Activated CD4-positive, alpha-beta T cell treated with anti-CD3 and anti-CD28 coated beads, Interleukin-2, amount 10 ng/mL, durations not matched to agents 7 days and 5 days (primary cell): Measurements from ENCODE around the gene RASSF5. TPM values are rescaled to one million over a fixed set of nuclear protein-coding genes. Genes with fewer than 3 reads are reported as not detected.

ENCODE experiments used
- CTCF ChIA-PET: fragments of 350-600 bp; sonication (Branson Sonifier 250); formaldehyde crosslinking; loops from one replicate; lab custom pipeline; 2021; ENCODE audit warnings: antibody characterized with exemption; lab: Charles Lee
- POLR2A ChIA-PET: fragments of 350-600 bp; sonication (Branson Sonifier 250); formaldehyde crosslinking; loops from one replicate; lab custom pipeline; 2021; ENCODE audit warnings: antibody characterized with exemption; lab: Charles Lee
- DNase-seq: peaks from one replicate; pipeline ENCODE4 v3.0.0-alpha.2; 2020
- H3K27ac Mint-ChIP-seq: one replicate; pipeline ENCODE4 v1.8.0; 2021; ENCODE audit warnings: mild to moderate bottlenecking, moderate library complexity, mixed read lengths
- H3K27me3 Mint-ChIP-seq: one replicate; pipeline ENCODE4 v1.8.0; 2021; ENCODE audit warnings: mixed read lengths
- H3K36me3 Mint-ChIP-seq: one replicate; pipeline ENCODE4 v1.8.0; 2021; ENCODE audit warnings: low read depth, mixed read lengths
- H3K4me1 Mint-ChIP-seq: one replicate; pipeline ENCODE4 v1.8.0; 2021; ENCODE audit warnings: mixed read lengths
- H3K4me3 Mint-ChIP-seq: one replicate; pipeline ENCODE4 v1.8.0; 2021; ENCODE audit warnings: mild to moderate bottlenecking, moderate library complexity, mixed read lengths
- H3K9me3 Mint-ChIP-seq: one replicate; pipeline ENCODE4 v1.8.0; 2021; ENCODE audit warnings: mixed read lengths
- total RNA-seq, 2 experiments: library from RNA; stranded (reverse); gene quantifications; one replicate each; pipeline ENCODE4 v1.2.3, GENCODE V29; 2021

Gene RASSF5
- total RNA-seq, 2 experiments from 2014 or later, result 185 to 201 TPM

DNA sequence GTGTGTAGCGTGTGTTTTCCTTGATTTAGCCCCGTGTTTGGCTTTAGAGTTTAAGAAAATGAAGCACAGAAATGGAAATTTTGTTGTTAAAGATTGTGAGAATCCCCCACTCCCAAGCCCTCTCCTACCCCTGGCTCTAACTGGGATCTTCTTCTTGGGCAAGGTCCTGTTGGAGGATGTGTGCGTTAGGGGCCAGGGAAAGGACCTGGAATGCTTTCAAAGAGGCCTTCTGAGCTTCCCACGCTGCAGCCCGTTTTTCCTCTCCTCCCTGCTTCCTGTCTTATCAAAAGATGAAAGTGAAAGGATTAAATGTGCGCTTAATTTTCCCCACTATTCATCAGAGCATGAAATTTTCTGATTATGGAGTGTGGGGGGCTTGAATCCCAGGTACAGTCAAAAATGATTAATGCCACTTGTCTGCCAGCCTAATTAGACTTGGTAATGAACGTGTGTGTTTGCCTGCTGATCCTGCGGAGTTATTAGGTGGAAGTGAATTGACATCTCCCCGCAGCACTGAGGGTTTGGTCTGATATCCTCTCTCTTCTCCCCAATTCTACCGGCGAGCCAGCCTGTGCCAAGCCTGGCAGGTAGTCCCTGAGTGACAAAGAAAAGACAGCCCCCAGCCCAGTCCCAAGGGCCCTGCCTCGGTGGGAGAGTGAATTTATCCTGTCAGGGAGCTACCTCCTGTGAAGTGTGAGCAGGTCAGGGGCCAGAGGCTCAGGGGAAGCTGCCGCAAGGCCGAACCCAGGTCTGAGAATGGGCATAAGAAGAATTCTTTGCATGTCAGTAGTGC lies 4.9 kb downstream of the RASSF5 start:
- Mint-ChIP-seq H3K9me3 (no peaks in the 10 kb centered on the region), H3K27ac (no peak overlapping the region), H3K4me1 (peaks cover 18% of the 10 kb centered on the region), H3K36me3 (no peaks in the 10 kb centered on the region), H3K4me3 (no peak overlapping the region), H3K27me3 (peaks cover 44% of the 10 kb centered on the region)
- CTCF ChIA-PET, result interaction anchor here (0.9 to 1.3 kb wide), 4 partner anchors 10 to 40 kb away, joined by 3 read pairs; no protein-coding TSS in a partner anchor
- no peak for DNase-seq
- POLR2A ChIA-PET, result no interaction called here

DNA sequence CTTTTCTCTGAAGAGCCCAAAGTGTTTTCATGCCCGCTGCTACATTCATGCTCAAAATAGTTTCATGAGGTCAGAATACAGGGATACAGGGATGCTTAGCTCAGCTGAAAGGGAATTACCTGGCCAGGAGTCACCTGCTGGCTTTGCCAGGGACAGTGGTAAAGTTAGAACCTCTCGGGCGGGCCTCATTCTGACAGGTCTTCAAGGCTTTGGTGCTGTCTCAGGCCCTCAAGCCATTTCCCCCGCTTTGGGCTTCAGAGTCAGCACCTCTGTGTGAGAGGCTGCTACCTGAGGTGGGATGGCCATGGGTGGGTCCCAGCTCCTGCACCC lies 5.5 kb downstream of the RASSF5 start:
- POLR2A ChIA-PET, result no interaction called here

DNA sequence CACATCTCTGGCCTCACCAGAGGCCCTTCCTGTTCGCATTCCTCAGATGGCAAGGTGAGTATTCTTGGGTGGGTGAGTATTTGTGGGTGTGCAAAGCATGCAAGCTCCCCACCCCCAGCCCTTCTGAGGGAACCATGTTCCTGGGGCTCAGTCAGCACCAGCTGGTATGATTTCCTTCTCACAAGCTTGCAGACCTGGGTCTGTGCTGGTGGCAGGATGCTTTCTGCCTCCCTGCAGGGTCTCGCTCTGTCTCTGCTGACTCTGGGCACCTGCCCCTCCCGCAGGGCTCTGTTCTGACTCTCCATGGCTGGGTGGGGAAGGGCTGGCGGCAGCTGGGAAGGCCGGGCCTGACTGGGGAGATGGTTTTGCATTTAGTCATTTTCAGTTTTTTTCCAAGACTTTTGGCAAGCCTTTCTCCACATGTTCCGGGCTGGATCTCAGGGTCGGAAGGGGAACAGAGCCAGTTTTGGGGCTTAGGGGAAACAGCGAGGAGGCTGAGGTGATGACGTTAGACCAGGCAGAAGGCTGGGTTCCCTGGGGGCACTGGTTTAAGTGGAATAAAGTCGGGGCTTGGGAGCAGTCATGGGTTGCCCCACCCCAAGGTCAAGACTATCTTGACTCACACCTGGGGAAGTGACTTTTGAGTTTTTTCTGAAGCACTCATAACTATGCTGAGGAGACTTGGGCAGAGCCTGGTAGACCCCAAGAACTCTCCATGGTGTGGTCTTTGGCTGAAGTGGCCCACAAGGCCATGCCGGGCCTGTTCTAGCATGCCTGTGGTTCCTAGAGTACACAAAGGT lies 6.2 kb downstream of the RASSF5 start:
- Mint-ChIP-seq H3K27me3 (peaks cover 37% of the 10 kb centered on the region), H3K9me3 (no peaks in the 10 kb centered on the region), H3K27ac (no peak overlapping the region), H3K4me1 (peaks cover 14% of the 10 kb centered on the region), H3K4me3 (no peak overlapping the region), H3K36me3 (no peaks in the 10 kb centered on the region)
- ChIA-PET POLR2A (no interaction called here), CTCF (interaction anchor here (1.3 kb wide), 1 partner anchor 11 kb away, joined by 3 read pairs; no protein-coding TSS in a partner anchor)
- DNase-seq, result no peak

More for the DNA sequence above, 5.5 kb downstream of the RASSF5 start:
- H3K4me1 Mint-ChIP-seq, result peaks cover 18% of the 10 kb centered on the region
- H3K4me3 Mint-ChIP-seq, result no peak overlapping the region
- peaks cover 44% of the 10 kb centered on the region for H3K27me3 Mint-ChIP-seq
- H3K27ac Mint-ChIP-seq, result no peak overlapping the region
- no peak for DNase-seq
- H3K36me3 Mint-ChIP-seq, result no peaks in the 10 kb centered on the region
- CTCF ChIA-PET, result interaction anchor here (1.0 to 1.3 kb wide), 2 partner anchors 11 to 22 kb away, joined by 3 read pairs; no protein-coding TSS in a partner anchor
- H3K9me3 Mint-ChIP-seq, result no peaks in the 10 kb centered on the region

DNA sequence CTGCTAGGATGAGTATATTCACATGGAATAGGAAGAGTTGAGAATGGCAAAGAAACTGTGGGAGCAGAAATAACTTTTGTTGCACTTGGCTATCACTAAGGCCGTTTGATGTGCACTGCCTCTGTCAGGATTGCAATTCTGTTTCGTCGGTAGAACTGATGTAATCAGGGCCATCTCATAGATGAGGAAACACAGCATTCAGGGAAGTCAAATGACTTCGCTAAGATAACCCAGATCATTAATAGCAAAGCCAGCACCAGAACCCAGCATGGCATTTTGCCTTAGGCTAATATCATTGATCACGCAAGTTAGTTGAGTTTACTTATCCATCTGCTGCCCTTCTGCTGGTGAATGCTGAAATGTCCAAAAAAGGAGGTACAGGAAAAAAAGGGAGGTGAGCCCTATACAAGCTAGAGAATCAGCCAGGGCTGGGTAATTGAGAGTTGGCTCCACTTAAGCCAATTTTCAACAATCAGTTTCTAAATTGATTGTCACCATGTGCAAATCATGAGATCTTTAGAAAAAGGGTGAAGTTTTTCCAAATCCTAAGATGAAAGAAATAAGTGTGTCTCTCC lies 7.6 kb downstream of the RASSF5 start:
- Mint-ChIP-seq H3K27me3 (peaks cover 23% of the 10 kb centered on the region), H3K9me3 (no peaks in the 10 kb centered on the region), H3K27ac (no peak overlapping the region), H3K36me3 (no peaks in the 10 kb centered on the region), H3K4me1 (peaks cover 12% of the 10 kb centered on the region), H3K4me3 (no peak overlapping the region)
- ChIA-PET POLR2A (no interaction called here), CTCF (interaction anchor here (1.3 to 1.5 kb wide), 2 partner anchors 30 to 68 kb away, joined by 3 read pairs; no protein-coding TSS in a partner anchor)
- DNase-seq, result no peak

DNA sequence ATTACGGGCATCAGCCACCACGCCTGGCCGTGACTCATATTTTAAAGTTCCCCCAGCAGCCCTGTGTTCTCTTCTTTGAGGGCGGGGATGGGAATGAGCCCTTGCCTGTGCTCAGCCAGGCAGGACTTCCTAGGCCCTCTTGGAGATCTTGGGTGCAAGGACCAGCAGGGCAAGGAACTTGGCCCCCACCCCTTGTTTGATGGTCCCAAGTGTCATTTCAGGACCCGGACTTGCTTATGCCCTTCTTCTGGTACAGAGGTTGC lies 9.3 kb downstream of the RASSF5 start:
- Mint-ChIP-seq H3K9me3 (no peaks in the 10 kb centered on the region), H3K36me3 (no peaks in the 10 kb centered on the region), H3K27ac (no peak overlapping the region), H3K4me1 (peaks cover 12% of the 10 kb centered on the region), H3K27me3 (peaks cover 10% of the 10 kb centered on the region), H3K4me3 (no peak overlapping the region)
- no peak for DNase-seq
- ChIA-PET POLR2A (no interaction called here), CTCF (interaction anchor here (0.7 to 1.9 kb wide), 3 partner anchors 10 to 128 kb away, joined by 3 to 5 read pairs (median 3); no protein-coding TSS in a partner anchor)

DNA sequence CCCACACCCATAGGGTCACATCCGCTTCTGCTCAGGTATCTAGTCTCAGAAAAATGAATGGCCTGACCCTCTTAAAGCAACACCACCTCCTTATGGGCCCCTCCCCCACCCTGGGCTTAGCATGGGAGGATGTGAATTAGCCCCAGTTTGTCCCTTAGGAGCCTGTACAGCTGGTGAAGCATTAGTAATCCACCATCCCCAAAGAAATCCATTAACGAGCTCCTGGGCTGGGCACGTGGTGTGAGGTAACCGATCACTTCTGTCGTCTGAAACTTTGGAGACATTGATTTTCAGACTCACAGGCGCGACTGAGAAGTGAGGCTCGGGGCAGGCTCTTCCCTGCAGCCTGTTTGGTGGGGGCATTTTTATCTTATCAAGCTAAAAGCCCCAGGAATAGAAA lies 10.5 kb downstream of the RASSF5 start:
- H3K36me3 Mint-ChIP-seq, result no peaks in the 10 kb centered on the region
- POLR2A ChIA-PET, result no interaction called here
- peaks cover 10% of the 10 kb centered on the region for H3K27me3 Mint-ChIP-seq
- H3K4me3 Mint-ChIP-seq, result no peak overlapping the region
- no peak for DNase-seq
- no peak overlapping the region for H3K27ac Mint-ChIP-seq
- CTCF ChIA-PET, result interaction anchor here (1.2 to 1.9 kb wide), 3 partner anchors 11 to 69 kb away, joined by 3 to 5 read pairs (median 4); no protein-coding TSS in a partner anchor
- H3K9me3 Mint-ChIP-seq, result no peaks in the 10 kb centered on the region
- peaks cover 6% of the 10 kb centered on the region for H3K4me1 Mint-ChIP-seq

DNA sequence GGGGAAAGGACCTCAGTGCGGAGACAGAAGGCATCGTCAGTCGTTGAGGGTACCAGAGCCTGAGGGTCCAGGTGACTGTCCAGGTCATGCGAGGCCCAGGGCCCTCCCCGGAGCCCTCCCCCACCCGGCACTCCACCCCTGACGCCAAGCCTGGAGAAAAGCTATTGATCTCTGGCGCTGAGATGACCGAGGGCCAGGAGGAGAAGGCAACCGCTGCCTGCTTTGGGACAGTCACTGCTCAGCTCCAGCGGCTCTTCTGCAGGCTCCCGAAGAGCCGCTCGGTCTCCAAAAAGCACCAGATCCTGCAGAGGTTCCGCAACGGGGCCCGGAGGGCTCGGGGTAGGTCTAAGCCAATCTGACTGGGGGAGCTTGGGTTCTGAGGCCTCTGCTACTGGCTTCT lies 10.9 kb downstream of the RASSF5 start:
- H3K9me3 Mint-ChIP-seq, result no peaks in the 10 kb centered on the region
- no peak overlapping the region for H3K27ac Mint-ChIP-seq
- ChIA-PET POLR2A (no interaction called here), CTCF (interaction anchor here (0.6 to 1.4 kb wide), 3 partner anchors 16 to 385 kb away, joined by 3 to 4 read pairs (median 3); no protein-coding TSS in a partner anchor)
- no peak for DNase-seq
- no peak overlapping the region for H3K4me3 Mint-ChIP-seq
- peaks cover 10% of the 10 kb centered on the region for H3K27me3 Mint-ChIP-seq
- H3K36me3 Mint-ChIP-seq, result no peaks in the 10 kb centered on the region
- H3K4me1 Mint-ChIP-seq, result peaks cover 6% of the 10 kb centered on the region

DNA sequence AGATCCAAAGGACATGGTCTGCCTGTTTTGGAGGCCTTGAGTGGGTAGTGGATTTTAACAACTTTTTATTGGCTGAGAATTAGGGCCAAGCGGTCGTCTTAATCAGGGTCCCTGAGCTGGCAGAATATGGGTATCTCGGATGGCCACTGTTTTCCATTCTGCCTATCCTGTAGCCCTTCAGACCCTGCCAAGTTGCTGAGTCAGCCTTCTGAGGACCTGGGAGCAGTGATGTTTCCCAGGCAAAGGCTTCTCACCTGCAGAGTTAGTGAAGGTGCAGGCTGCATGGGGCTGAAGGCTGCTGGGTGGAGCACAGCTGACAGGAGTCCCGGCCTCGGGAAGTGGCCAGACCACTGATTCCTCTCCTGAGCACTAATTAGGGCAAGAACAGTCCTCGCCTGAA lies 11.4 kb downstream of the RASSF5 start:
- Mint-ChIP-seq H3K36me3 (no peaks in the 10 kb centered on the region), H3K4me3 (no peak overlapping the region), H3K4me1 (peaks cover 6% of the 10 kb centered on the region), H3K9me3 (no peaks in the 10 kb centered on the region), H3K27me3 (peaks cover 10% of the 10 kb centered on the region), H3K27ac (no peak overlapping the region)
- ChIA-PET CTCF (interaction anchor here (0.6 to 1.4 kb wide), 5 partner anchors 12 to 385 kb away, joined by 3 to 4 read pairs (median 3); no protein-coding TSS in a partner anchor), POLR2A (no interaction called here)
- DNase-seq, result no peak

DNA sequence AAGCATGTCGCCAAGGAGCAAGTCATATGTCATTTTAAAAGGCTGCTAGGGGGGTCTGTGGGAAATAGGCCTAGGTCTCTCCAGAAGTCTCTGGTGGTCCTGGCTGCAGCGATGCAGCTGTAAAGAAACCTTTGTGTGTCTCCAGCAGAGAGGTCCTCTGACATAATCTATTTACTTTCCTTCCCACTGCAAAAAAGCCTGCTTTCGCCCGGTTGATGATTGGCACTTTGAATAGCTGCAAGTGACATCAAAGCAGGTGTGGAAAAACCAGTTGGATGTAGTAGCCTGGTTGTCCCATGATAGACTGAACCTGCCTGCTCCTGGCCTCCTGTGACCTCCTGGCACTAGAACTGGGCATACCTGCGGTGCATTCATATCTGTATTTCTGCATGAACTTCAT lies 13.8 kb downstream of the RASSF5 start:
- no peak for DNase-seq
- Mint-ChIP-seq H3K36me3 (no peaks in the 10 kb centered on the region), H3K9me3 (no peaks in the 10 kb centered on the region), H3K4me1 (peaks cover 7% of the 10 kb centered on the region), H3K4me3 (no peak overlapping the region), H3K27ac (no peak overlapping the region), H3K27me3 (peaks cover 1% of the 10 kb centered on the region)
- CTCF ChIA-PET, result interaction anchor here (0.9 to 2.0 kb wide), 5 partner anchors 11 to 71 kb away, joined by 3 to 5 read pairs (median 3); no protein-coding TSS in a partner anchor
- POLR2A ChIA-PET, result no interaction called here

DNA sequence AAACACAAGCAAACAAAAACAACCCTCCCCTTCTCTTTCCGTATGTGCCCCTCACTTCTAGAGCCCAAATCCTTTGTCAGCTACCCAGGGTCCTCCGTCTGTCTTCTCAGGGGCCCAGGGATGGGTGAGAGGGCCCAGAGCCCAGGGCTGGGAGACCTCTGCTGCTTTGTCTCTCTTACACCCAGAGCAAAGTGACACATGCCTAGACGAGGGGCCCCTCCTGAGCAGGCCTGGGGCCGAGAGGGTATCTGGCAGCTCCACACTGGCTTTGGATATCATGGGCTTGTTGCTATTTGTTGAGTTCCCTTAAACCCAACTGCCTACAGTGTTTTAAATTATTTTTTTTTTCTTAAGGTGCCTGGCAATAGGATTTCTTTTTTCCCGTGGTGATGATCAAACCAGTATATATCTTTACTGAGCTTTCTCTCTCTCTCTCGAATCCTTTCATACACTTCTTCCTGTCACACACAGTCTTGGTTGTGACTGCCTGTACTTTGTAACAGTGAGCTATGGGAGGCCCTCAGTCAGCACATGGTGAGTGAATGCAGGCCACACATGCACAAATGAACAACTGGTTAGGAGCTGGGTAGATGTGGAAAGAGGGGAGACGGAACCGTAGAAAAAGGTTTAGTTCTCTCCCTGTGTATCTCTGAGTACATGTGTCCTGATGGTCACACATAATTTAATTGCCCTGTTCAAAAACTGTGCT lies 14.5 kb downstream of the RASSF5 start:
- no peak for DNase-seq
- Mint-ChIP-seq H3K4me1 (peaks cover 5% of the 10 kb centered on the region), H3K4me3 (no peak overlapping the region), H3K36me3 (no peaks in the 10 kb centered on the region), H3K27me3 (no peaks in the 10 kb centered on the region), H3K27ac (no peak overlapping the region), H3K9me3 (no peaks in the 10 kb centered on the region)
- POLR2A ChIA-PET, result no interaction called here
- CTCF ChIA-PET, result interaction anchor here (0.9 to 2.0 kb wide), 6 partner anchors 11 to 70 kb away, joined by 3 to 6 read pairs (median 4); no protein-coding TSS in a partner anchor

DNA sequence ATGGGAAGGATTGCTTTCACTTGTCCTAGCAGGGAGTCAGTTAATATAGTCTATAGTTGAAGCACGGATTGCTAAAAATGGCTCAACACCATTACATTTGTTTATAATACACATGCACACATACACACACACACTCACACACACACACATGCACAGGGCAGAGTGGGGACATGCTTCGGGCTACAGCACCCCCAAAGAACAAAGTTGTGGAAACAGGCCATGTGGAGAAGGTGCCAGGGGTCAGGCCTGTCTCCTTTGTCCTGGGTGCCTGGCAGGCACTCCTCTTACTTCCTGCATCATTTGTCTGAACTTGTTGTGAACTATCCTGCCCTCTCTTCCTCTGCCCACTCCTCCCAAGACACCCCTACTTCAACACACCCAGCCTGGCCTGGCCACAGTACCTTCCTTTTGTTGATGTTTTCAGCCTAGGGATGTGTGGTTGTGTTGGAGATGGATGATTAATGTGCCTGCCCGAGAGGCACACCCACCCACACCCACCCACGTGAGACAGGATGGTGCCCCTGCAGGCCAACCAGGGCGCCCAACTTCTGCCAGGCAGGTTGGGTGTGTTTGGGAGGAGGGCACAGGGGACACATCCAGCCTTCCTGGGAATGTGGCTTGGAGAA lies 17.5 kb downstream of the RASSF5 start:
- POLR2A ChIA-PET, result no interaction called here
- H3K27ac Mint-ChIP-seq, result no peak overlapping the region
- H3K36me3 Mint-ChIP-seq, result no peaks in the 10 kb centered on the region
- no peaks in the 10 kb centered on the region for H3K9me3 Mint-ChIP-seq
- peaks cover 3% of the 10 kb centered on the region for H3K27me3 Mint-ChIP-seq
- CTCF ChIA-PET, result interaction anchor here (1.2 kb wide), 1 partner anchor 19 kb away, joined by 3 read pairs; no protein-coding TSS in a partner anchor
- no peak overlapping the region for H3K4me3 Mint-ChIP-seq
- peaks cover 5% of the 10 kb centered on the region for H3K4me1 Mint-ChIP-seq
- no peak for DNase-seq
